HCT116 (cell line): ENCODE measurements around the gene ZMYND10. TPM values are rescaled to one million over a fixed set of nuclear protein-coding genes. Genes with fewer than 3 reads are reported as not detected.

Experiments used
- ATAC-seq: fragments of 200-7000 bp; cut with Tn5 transposase; 2 replicates; pipeline ENCODE4 v1.9.1; 2020; ENCODE audit warnings: mild to moderate bottlenecking, moderate library complexity
- BruUV-seq: library from RNA; stranded (reverse); fragments of 400-500 nt; replicated peaks from 2 replicates; lab custom pipeline; 2021; lab: Mats Ljungman, UMichigan
- CTCF ChIA-PET: fragments of 300-600 bp; sonication (Branson Sonifier 250); formaldehyde crosslinking; loops from one replicate; lab custom pipeline; 2021; ENCODE audit warnings: antibody characterized with exemption; lab: Charles Lee
- POLR2A ChIA-PET: fragments of 300-600, 350-600 bp; sonication (Branson Sonifier 250); formaldehyde crosslinking; loops from one replicate; lab custom pipeline; 2021; ENCODE audit warnings: antibody characterized with exemption; lab: Charles Lee
- RAD21 ChIA-PET, 2 experiments: fragments of 300-600 bp; sonication (Branson Sonifier 250); formaldehyde crosslinking; loops; one replicate each; lab custom pipeline; 2023; ENCODE audit warnings: low total read pairs in 2 of 2; ENCODE audit not compliant: uncharacterized antibody in 2 of 2, unreplicated experiment in 2 of 2, low non-redundant PET in 1 of 2; lab: Charles Lee
- DNase-seq: peaks from one replicate; pipeline ENCODE4 v3.0.0-alpha.2; 2010; ENCODE audit warnings: low read depth, low spot score
- H2AFZ ChIP-seq: fragments of 200-600 bp; shearing (Covaris generic), sonication (generic); 2 replicates; pipeline ENCODE4 v1.6.1; 2017; ENCODE audit warnings: low read depth, mixed run types, mixed read lengths, antibody characterized with exemption, low read length; ENCODE audit not compliant: poor library complexity, severe bottlenecking
- H3K27ac ChIP-seq: 2 replicates; pipeline ENCODE4 v1.5.1; 2012; ENCODE audit warnings: low read depth, low read length
- H3K27me3 ChIP-seq: fragments of 200-600 bp; sonication (generic); 2 replicates; pipeline ENCODE4 v1.6.1; 2016; ENCODE audit warnings: mixed run types, low read length, mixed read lengths; ENCODE audit not compliant: insufficient read depth
- H3K36me3 ChIP-seq, 2 experiments: fragments of 200-500 bp in 1 of 2; fragments of 200-600 bp in 1 of 2; sonication (Bioruptor generic) in 1 of 2; sonication (generic) in 1 of 2; 2 replicates each; pipeline versions ENCODE4 v1.5.1 to v1.6.1; 2014 to 2016; ENCODE audit warnings: low read length in 2 of 2, inconsistent platforms in 1 of 2, mixed read lengths in 1 of 2, mixed run types in 1 of 2; ENCODE audit not compliant: insufficient read depth in 2 of 2, control insufficient read depth in 1 of 2
- H3K4me1 ChIP-seq, 2 experiments: fragments of 200-600 bp in 1 of 2; sonication (generic) in 1 of 2; 2 replicates each; pipeline versions ENCODE4 v1.5.1 to v1.6.1; 2012 to 2017; ENCODE audit warnings: low read length in 2 of 2, inconsistent platforms in 1 of 2, mild to moderate bottlenecking in 1 of 2, mixed read lengths in 1 of 2, mixed run types in 1 of 2, moderate library complexity in 1 of 2; ENCODE audit not compliant: insufficient read depth in 2 of 2, control insufficient read depth in 1 of 2
- H3K4me2 ChIP-seq: fragments of 200-600 bp; sonication (generic); 2 replicates; pipeline ENCODE4 v1.6.1; 2017; ENCODE audit warnings: mixed run types, low read length, mixed read lengths
- H3K4me3 ChIP-seq, 2 experiments: fragments of 200-600 bp in 1 of 2; sonication (generic) in 1 of 2; replicated peaks in 1 of 2; 2 replicates each; pipeline ENCODE4 v1.5.1; 2011 to 2016; ENCODE audit warnings: low read length in 2 of 2, control low read depth in 1 of 2, low read depth in 1 of 2, mild to moderate bottlenecking in 1 of 2, mixed read lengths in 1 of 2, mixed run types in 1 of 2
- H3K79me2 ChIP-seq: fragments of 200-600 bp; sonication (generic); 2 replicates; pipeline ENCODE4 v1.6.1; 2017; ENCODE audit warnings: mild to moderate bottlenecking, mixed run types, low read length, moderate library complexity, mixed read lengths; ENCODE audit not compliant: insufficient read depth
- H3K9ac ChIP-seq: fragments of 200-600 bp; sonication (generic); 2 replicates; pipeline ENCODE4 v1.6.1; 2016; ENCODE audit warnings: low read length, mixed read lengths
- H3K9me2 ChIP-seq: fragments of 200-600 bp; sonication (generic), shearing (Covaris generic); 2 replicates; pipeline ENCODE4 v1.6.1; 2017; ENCODE audit warnings: mixed run types, mild to moderate bottlenecking, moderate library complexity; ENCODE audit not compliant: insufficient read depth
- H3K9me3 ChIP-seq, 2 experiments: fragments of 200-500 bp in 1 of 2; fragments of 200-600 bp in 1 of 2; sonication (Bioruptor generic) in 1 of 2; sonication (generic) in 1 of 2; 2 replicates each; pipeline ENCODE4 v1.6.1; 2014 to 2017; ENCODE audit warnings: low read length in 2 of 2, mixed read lengths in 2 of 2, inconsistent platforms in 1 of 2, low read depth in 1 of 2, mild to moderate bottlenecking in 1 of 2, mixed run types in 1 of 2, moderate library complexity in 1 of 2; ENCODE audit not compliant: control insufficient read depth in 1 of 2, insufficient read depth in 1 of 2
- H4K20me1 ChIP-seq: fragments of 200-600 bp; sonication (generic), shearing (Covaris generic); 2 replicates; pipeline ENCODE4 v1.6.1; 2017; ENCODE audit warnings: mixed run types, mild to moderate bottlenecking, moderate library complexity; ENCODE audit not compliant: insufficient read depth
- CTCF ChIP-seq, 3 experiments: fragments of 200-600 bp in 1 of 3; sonication (generic) in 1 of 3; IDR thresholded peaks in 2 of 3; conservative IDR thresholded peaks in 1 of 3; 2 replicates each; pipeline ENCODE4 v1.5.1; 2012 to 2017; ENCODE audit warnings: low read depth in 2 of 3, low read length in 2 of 3, antibody characterized with exemption in 1 of 3, borderline replicate concordance in 1 of 3, control low read depth in 1 of 3, mild to moderate bottlenecking in 1 of 3, mixed read lengths in 1 of 3, mixed run types in 1 of 3, moderate library complexity in 1 of 3; ENCODE audit not compliant: insufficient read depth in 1 of 3
- EZH2phosphoT487 ChIP-seq: fragments of 200-600 bp; IDR thresholded peaks from 2 replicates; pipeline ENCODE4 v1.6.1; 2018; ENCODE audit warnings: antibody characterized with exemption, borderline replicate concordance
- intact Hi-C: fragments of 100-400 bp; cut with micrococcal nuclease; formaldehyde crosslinking; loops from 2 replicates; pipeline ENCODE4 v1.10.0; 2022
- total RNA-seq: library from RNA; stranded (reverse); gene quantifications from one replicate; pipeline ENCODE4 v1.2.1, GENCODE V29; 2021; ENCODE audit not compliant: unreplicated experiment

The ZMYND10 gene
- total RNA-seq, 1 experiment from 2014 or later = 3.3 TPM

- H3K79me2 ChIP-seq = peaks cover 3% of the 10 kb centered on the region; the same call in 1 of the 2 replicates
- no TSS peak for BruUV-seq
- POLR2A ChIA-PET = interaction anchor here (0.6 to 1.4 kb wide), 2 partner anchors 9 to 16 kb away, joined by 3 to 6 read pairs; partner anchors contain the start of gene IFRD2
- H3K9ac ChIP-seq = peak overlapping the region; percentile 72
- H3K9me2 ChIP-seq = no peaks in the 10 kb centered on the region
- H3K4me3 ChIP-seq = peak overlapping the region; percentile 48 to 92; a peak in 3 of 4 replicates
- no peaks in the 10 kb centered on the region for H3K9me3 ChIP-seq
- H3K36me3 ChIP-seq = no peaks in the 10 kb centered on the region
- H3K27me3 ChIP-seq = no peaks in the 10 kb centered on the region
- CTCF ChIA-PET = interaction anchor here (0.7 kb wide), 1 partner anchor 17 kb away, joined by 3 read pairs; no protein-coding TSS in a partner anchor
- DNase-seq = no peak
- H3K4me2 ChIP-seq = peak overlapping the region; percentile 97
- peaks cover 21 to 53% of the 10 kb centered on the region in 2 experiments for H3K4me1 ChIP-seq
- no peak for ATAC-seq
- H3K27ac ChIP-seq = peak overlapping the region; percentile 73
- RAD21 ChIA-PET = no interaction called here
- TF ChIP-seq EZH2phosphoT487 (no peak), CTCF (IDR thresholded peaks at IDR 0.05 in 2 of 3, conservative IDR thresholded peaks at IDR 0.05 in 1 of 3; ENCODE audit: borderline replicate concordance in 1 of 3, insufficient read depth in 1 of 3, low read depth in 2 of 3, low read length in 2 of 3) (0 out of 6 replicates have a peak, but pooled peaks of 1 of the 3 experiments have one; percentile 2)
- intact Hi-C loops = no loop called here
- no peaks in the 10 kb centered on the region for H4K20me1 ChIP-seq
- H2AFZ ChIP-seq = no peak overlapping the region
Measured at GRCh38 chr3:50300681-50301254, 44.8 kb downstream of the ZMYND10 start.
